Hepatocyte (in vitro differentiated cells): ENCODE measurements around the gene C14orf180.

Source experiments
- EZH2 ChIP-seq: fragments of 200-600 bp; sonication (generic); IDR thresholded peaks from 2 replicates; pipeline ENCODE4 v1.6.1; 2016; ENCODE audit warnings: antibody characterized with exemption, mild to moderate bottlenecking, borderline replicate concordance
- EZH2phosphoT487 ChIP-seq: fragments of 200-600 bp; sonication (generic); IDR thresholded peaks from one replicate; pipeline ENCODE4 v1.6.1; 2018; ENCODE audit warnings: antibody characterized with exemption, mild to moderate bottlenecking, low read depth, moderate library complexity; ENCODE audit not compliant: unreplicated experiment, severe bottlenecking
- TF ChIP-seq, protein P1 (sequence below): fragments of 200-600 bp; sonication (generic); IDR thresholded peaks from 2 replicates; pipeline ENCODE4 v1.5.1; 2016; ENCODE audit warnings: antibody characterized with exemption, mild to moderate bottlenecking; ENCODE audit not compliant: poor library complexity

DNA sequence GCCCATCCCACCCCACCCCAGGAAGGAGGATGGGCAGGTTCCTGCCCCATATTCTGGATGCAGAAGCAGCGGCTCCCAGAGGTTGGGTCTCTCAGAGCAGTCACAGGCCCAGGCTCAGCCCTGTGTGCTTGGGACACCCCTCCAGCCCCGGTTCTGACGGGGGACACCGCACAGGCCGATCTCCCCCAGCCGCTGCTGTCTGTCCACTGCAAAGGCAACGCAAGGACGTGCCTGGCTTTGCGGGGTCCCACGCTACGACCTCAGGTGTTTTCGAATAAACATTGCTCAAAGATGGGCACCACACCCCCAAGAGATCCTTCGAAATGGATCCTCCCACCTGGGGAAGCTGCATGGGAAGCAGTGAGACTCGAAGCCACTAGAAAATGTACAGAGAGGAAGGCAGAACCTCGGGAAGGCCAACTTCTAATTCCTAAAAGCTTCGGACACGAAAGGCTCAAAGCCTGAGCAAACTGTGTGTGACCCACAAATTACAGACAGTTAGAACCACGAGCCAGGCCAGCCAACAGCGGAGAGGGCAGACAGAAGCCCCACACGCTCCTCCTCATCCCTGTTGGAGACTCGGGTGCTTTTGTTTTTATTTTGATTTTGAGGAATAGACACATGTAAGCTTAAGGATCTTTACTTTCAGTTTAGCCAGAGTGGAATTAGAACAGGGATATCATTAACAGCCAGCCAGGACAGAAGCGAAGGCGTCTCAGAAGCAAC is 10.8 kb downstream of the C14orf180 start:
- TF ChIP-seq, protein P1, sequence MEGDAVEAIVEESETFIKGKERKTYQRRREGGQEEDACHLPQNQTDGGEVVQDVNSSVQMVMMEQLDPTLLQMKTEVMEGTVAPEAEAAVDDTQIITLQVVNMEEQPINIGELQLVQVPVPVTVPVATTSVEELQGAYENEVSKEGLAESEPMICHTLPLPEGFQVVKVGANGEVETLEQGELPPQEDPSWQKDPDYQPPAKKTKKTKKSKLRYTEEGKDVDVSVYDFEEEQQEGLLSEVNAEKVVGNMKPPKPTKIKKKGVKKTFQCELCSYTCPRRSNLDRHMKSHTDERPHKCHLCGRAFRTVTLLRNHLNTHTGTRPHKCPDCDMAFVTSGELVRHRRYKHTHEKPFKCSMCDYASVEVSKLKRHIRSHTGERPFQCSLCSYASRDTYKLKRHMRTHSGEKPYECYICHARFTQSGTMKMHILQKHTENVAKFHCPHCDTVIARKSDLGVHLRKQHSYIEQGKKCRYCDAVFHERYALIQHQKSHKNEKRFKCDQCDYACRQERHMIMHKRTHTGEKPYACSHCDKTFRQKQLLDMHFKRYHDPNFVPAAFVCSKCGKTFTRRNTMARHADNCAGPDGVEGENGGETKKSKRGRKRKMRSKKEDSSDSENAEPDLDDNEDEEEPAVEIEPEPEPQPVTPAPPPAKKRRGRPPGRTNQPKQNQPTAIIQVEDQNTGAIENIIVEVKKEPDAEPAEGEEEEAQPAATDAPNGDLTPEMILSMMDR: no peak
- TF ChIP-seq EZH2 (no peak), EZH2phosphoT487 (no peak)
